IPS-20b (cell line): Measurements from ENCODE around the gene CCNT2.
"Not testable (repeated sequence)": the region's sequence is repeated elsewhere in the genome, so short reads cannot be mapped to it uniquely, and the experiment has no call there.

Experiments used
- H3K27ac ChIP-seq: one replicate; pipeline ENCODE4 v1.5.1; 2013; ENCODE audit warnings: low read length
- H3K27me3 ChIP-seq: 2 replicates; pipeline ENCODE4 v1.6.1; 2013; ENCODE audit warnings: mild to moderate bottlenecking, low read length, inconsistent platforms; ENCODE audit not compliant: insufficient read depth
- H3K36me3 ChIP-seq: 2 replicates; pipeline ENCODE4 v1.6.1; 2013; ENCODE audit warnings: low read depth, mild to moderate bottlenecking, inconsistent platforms, low read length, moderate library complexity; ENCODE audit not compliant: insufficient read depth
- H3K4me1 ChIP-seq: 2 replicates; pipeline ENCODE4 v1.6.1; 2013; ENCODE audit warnings: mild to moderate bottlenecking, control low read depth, inconsistent platforms, low read length, moderate library complexity; ENCODE audit not compliant: insufficient read depth
- H3K4me3 ChIP-seq: 2 replicates; pipeline ENCODE4 v1.5.1; 2013; ENCODE audit warnings: mild to moderate bottlenecking, low read length, inconsistent platforms
- H3K9ac ChIP-seq: 2 replicates; pipeline ENCODE4 v1.6.1; 2013; ENCODE audit warnings: low read depth, mild to moderate bottlenecking, inconsistent platforms, low read length, moderate library complexity
- H3K9me3 ChIP-seq: 2 replicates; pipeline ENCODE4 v1.6.1; 2013; ENCODE audit warnings: mild to moderate bottlenecking, low read depth, low read length, inconsistent platforms; ENCODE audit not compliant: insufficient read depth

The CCNT2 gene

DNA sequence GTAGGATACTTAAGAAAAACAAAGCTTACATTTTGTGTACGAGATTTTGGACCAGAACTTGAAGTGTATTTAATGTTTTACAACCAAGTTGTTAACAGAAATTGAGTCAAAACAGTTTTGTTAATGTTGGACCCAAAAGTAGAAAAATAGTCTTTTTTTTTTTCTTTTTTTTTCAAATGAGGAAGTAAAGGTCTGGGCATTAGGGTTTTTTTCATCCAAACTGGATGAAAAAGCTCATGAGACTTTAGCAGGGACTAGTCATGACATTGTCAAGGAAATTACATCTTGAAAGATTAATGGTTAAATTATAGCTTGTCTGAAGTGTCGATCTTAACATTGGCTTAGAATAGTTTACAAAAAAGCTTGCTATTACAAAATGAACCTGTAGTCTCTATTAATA lies 32.3 kb downstream of the CCNT2 start:
- Histone ChIP-seq H3K36me3 (peaks cover 96% of the 10 kb centered on the region), H3K4me1 (no peaks in the 10 kb centered on the region), H3K9me3 (no peaks in the 10 kb centered on the region), H3K9ac (no peak overlapping the region), H3K27me3 (no peaks in the 10 kb centered on the region), H3K4me3 (no peak overlapping the region), H3K27ac (no peak overlapping the region)

- no peaks in the 10 kb centered on the region for H3K9me3 ChIP-seq
- H3K36me3 ChIP-seq, result peaks cover 98% of the 10 kb centered on the region
- H3K27ac ChIP-seq, result no peak overlapping the region
- no peak overlapping the region for H3K9ac ChIP-seq
- no peak overlapping the region for H3K4me3 ChIP-seq
- H3K4me1 ChIP-seq, result no peaks in the 10 kb centered on the region
- no peaks in the 10 kb centered on the region for H3K27me3 ChIP-seq
Observed at GRCh38 chr2:134952608-134953007, 34.0 kb downstream of the CCNT2 start.

GRCh38 chr2:134954065-134954464 lies 35.4 kb downstream of the CCNT2 start:
- Histone ChIP-seq H3K9ac (no peak overlapping the region), H3K27me3 (no peaks in the 10 kb centered on the region), H3K4me1 (no peaks in the 10 kb centered on the region), H3K9me3 (no peaks in the 10 kb centered on the region), H3K36me3 (peaks cover 87% of the 10 kb centered on the region), H3K27ac (no peak overlapping the region), H3K4me3 (no peak overlapping the region)

GRCh38 chr2:134955744-134956143 lies 37.1 kb downstream of the CCNT2 start:
- no peak overlapping the region for H3K27ac ChIP-seq
- no peak overlapping the region for H3K9ac ChIP-seq
- no peaks in the 10 kb centered on the region for H3K9me3 ChIP-seq
- no peaks in the 10 kb centered on the region for H3K27me3 ChIP-seq
- peaks cover 72% of the 10 kb centered on the region for H3K36me3 ChIP-seq
- no peaks in the 10 kb centered on the region for H3K4me1 ChIP-seq
- H3K4me3 ChIP-seq, result no peak overlapping the region

GRCh38 chr2:134957477-134957876 lies 38.9 kb downstream of the CCNT2 start:
- Histone ChIP-seq H3K36me3 (peaks cover 55% of the 10 kb centered on the region), H3K27me3 (no peaks in the 10 kb centered on the region), H3K27ac (no peak overlapping the region), H3K4me1 (no peaks in the 10 kb centered on the region), H3K9ac (no peak overlapping the region), H3K4me3 (no peak overlapping the region), H3K9me3 (no peaks in the 10 kb centered on the region)

- not testable (repeated sequence) for H3K27me3 ChIP-seq, H3K27ac ChIP-seq, H3K4me3 ChIP-seq, H3K36me3 ChIP-seq, H3K4me1 ChIP-seq, H3K9ac ChIP-seq
- H3K9me3 ChIP-seq, result peaks cover 17% of the 10 kb centered on the region
Observed at GRCh38 chr2:134967166-134967565, 48.5 kb downstream of the CCNT2 start.

DNA sequence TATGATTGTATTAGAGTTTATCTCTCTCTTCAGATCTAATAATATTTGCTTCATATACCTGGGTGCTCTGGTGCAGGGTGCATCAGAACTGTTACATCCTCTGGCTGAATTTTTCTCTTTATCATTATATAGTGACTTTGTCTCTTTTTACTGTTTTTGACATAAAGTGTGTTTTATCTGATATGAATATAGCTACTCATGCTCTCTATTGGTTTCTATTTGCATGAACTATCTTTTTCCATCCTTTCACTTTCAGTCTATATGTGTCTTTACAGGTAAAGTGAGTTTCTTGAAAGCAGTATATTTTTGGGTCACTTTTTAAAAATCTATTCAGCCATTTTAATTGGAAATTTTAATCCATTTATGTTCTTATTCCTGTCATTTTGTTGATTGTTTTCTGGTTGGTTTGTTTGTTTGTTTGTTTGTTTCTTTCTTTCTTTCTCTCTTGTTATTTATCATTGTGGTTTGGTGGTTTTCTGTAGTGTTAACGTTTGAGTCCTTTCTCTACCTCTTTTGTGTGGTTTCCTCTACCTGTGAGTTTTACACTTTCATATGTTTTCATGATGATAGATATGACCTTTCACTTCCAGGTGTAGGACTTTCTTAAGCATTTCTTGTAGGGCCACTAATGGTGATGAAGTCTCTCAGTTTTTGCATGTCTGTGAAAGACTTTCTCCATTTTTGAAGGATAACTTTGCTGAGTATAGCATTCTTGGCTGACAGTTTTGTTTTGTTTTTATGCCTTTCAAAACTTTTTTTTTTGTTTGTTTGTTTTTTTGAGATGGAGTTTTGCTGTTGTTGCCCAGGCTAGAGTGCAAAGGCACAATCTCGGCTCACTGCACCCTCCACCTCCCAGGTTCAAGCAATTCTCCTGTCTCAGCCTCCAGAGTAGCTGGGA lies 54.9 kb downstream of the CCNT2 start:
- no peaks in the 10 kb centered on the region for H3K27me3 ChIP-seq
- H3K4me1 ChIP-seq, result no peaks in the 10 kb centered on the region
- H3K9me3 ChIP-seq, result peaks cover 28% of the 10 kb centered on the region
- H3K36me3 ChIP-seq, result no peaks in the 10 kb centered on the region
- H3K27ac ChIP-seq, result no peak overlapping the region
- H3K9ac ChIP-seq, result no peak overlapping the region
- H3K4me3 ChIP-seq, result no peak overlapping the region

- H3K9ac ChIP-seq, result no peak overlapping the region
- H3K9me3 ChIP-seq, result peaks cover 19% of the 10 kb centered on the region; the same call in 1 of the 2 replicates
- H3K4me1 ChIP-seq, result no peaks in the 10 kb centered on the region
- H3K4me3 ChIP-seq, result no peak overlapping the region
- no peaks in the 10 kb centered on the region for H3K36me3 ChIP-seq
- H3K27ac ChIP-seq, result no peak overlapping the region
- no peaks in the 10 kb centered on the region for H3K27me3 ChIP-seq
Observed at GRCh38 chr2:134975281-134976009, 56.8 kb downstream of the CCNT2 start.

- Histone ChIP-seq H3K4me1 (no peaks in the 10 kb centered on the region), H3K27me3 (no peaks in the 10 kb centered on the region), H3K9me3 (peaks cover 14% of the 10 kb centered on the region; the same call in 1 of the 2 replicates), H3K9ac (no peak overlapping the region), H3K27ac (no peak overlapping the region), H3K36me3 (no peaks in the 10 kb centered on the region), H3K4me3 (no peak overlapping the region)
Observed at GRCh38 chr2:134976074-134976702, 57.6 kb downstream of the CCNT2 start.

DNA sequence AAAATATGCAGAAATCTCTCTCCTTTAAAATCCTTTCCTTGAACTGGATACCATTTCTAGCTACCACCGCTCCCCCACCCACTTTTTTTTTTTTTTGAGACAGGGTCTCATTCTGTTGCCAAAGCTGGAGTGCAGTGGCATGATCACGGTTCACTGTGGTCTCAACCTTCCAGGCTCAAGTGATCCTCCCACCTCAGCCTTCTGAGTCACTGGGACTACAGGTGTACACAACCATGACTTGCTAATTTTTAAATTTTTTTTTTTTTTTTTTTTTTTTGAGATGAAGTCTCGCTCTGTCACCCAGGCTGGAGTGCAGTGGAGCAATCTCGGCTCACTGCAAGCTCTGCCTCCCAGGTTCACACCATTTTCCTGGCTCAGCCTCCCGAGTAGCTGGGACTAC lies 58.5 kb downstream of the CCNT2 start:
- H3K9me3 ChIP-seq, result peaks cover 11% of the 10 kb centered on the region; the same call in 1 of the 2 replicates
- H3K4me3 ChIP-seq, H3K27ac ChIP-seq, H3K27me3 ChIP-seq, H3K36me3 ChIP-seq, H3K4me1 ChIP-seq, H3K9ac ChIP-seq: not testable (repeated sequence)

DNA sequence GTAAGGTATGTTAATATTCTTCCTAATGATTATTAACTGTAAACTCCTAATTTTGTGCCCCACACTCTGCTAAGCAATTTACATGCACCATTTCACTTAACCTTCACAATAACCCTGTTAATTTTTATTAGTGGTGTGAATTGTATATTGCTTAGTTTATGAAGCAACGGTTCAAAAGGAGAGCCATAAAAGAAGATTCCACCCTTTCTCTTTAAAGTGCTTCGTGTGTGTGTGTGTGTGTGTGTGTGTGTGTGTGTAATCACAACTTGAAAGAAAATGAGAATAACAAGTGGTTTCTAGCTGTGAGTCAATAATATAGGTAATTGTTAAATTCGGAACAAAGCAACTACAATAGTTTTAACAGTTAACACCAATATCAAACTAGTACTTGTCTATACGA lies 60.6 kb downstream of the CCNT2 start:
- Histone ChIP-seq H3K27me3 (no peaks in the 10 kb centered on the region), H3K9ac (no peak overlapping the region), H3K9me3 (peaks cover 7% of the 10 kb centered on the region; the same call in 1 of the 2 replicates), H3K4me3 (no peak overlapping the region), H3K27ac (no peak overlapping the region), H3K36me3 (no peaks in the 10 kb centered on the region), H3K4me1 (no peaks in the 10 kb centered on the region)
